Peyer's patch (tissue), 4 donors: ENCODE results near the gene CCPG1. TPM values are rescaled to one million over a fixed set of nuclear protein-coding genes. Genes with fewer than 3 reads are reported as not detected.

ENCODE experiments used
- DNase-seq, 3 donors: peaks; one replicate each; pipeline ENCODE4 v3.0.0-alpha.2; 2017 to 2019
- H3K27ac ChIP-seq, 4 donors: fragments of 200-600 bp; sonication (generic); one replicate each; pipeline ENCODE4 v1.5.1; 2016 to 2019
- H3K27me3 ChIP-seq, 2 donors: fragments of 200-600 bp; sonication (generic); one replicate each; pipeline ENCODE4 v1.5.1; 2019
- H3K36me3 ChIP-seq, 3 donors: fragments of 200-600 bp; sonication (generic); one replicate each; pipeline ENCODE4 v1.5.1; 2016 to 2019
- H3K4me1 ChIP-seq, 4 donors: fragments of 200-600 bp; sonication (generic); one replicate each; pipeline ENCODE4 v1.5.1; 2016 to 2019
- H3K4me3 ChIP-seq, 4 donors: fragments of 200-600 bp; sonication (generic); 1 replicate in 3 of 4; 2 replicates in 1 of 4; pipeline ENCODE4 v1.5.1; 2016 to 2019; ENCODE audit warnings: mild to moderate bottlenecking in 1 of 4
- H3K9me3 ChIP-seq, 4 donors: fragments of 200-600 bp; sonication (generic); one replicate each; pipeline ENCODE4 v1.5.1; 2016 to 2019; ENCODE audit warnings: mild to moderate bottlenecking in 1 of 4
- CTCF ChIP-seq, 6 experiments: fragments of 450-650 bp in 4 of 6; fragments of 200-600 bp in 2 of 6; sonication (generic) in 1 of 6; IDR thresholded peaks; one replicate each; pipeline ENCODE4 v1.5.1; 2017 to 2019; ENCODE audit warnings: antibody characterized with exemption in 6 of 6, mild to moderate bottlenecking in 3 of 6, moderate library complexity in 1 of 6
- POLR2A ChIP-seq, 2 donors: fragments of 450-650 bp; IDR thresholded peaks; one replicate each; pipeline ENCODE4 v1.5.1; 2017; ENCODE audit warnings: antibody characterized with exemption in 2 of 2, mild to moderate bottlenecking in 2 of 2, moderate library complexity in 2 of 2
- total RNA-seq, 4 donors: library from RNA; depleted of rRNA; stranded (reverse); fragments of >200 nt; gene quantifications; one replicate each; pipeline ENCODE4 v1.1.0, GENCODE V29; 2016

The CCPG1 gene
- total RNA-seq, 4 donors from 2014 or later: 24.8 to 36.3 (median 29.5) TPM

GRCh38 chr15:55348281-55348778, 59.8 kb downstream of the CCPG1 start:
- Histone ChIP-seq H3K27me3 (no peaks in the 10 kb centered on the region), H3K27ac (no peak overlapping the region), H3K36me3 (peaks cover 0 to 7% (median 0%) of the 10 kb centered on the region in 3 donors), H3K4me1 (no peaks in the 10 kb centered on the region), H3K9me3 (no peaks in the 10 kb centered on the region), H3K4me3 (no peak overlapping the region)
- no peak for DNase-seq
- TF ChIP-seq CTCF (IDR thresholded peaks at IDR 0.05) (no peak), POLR2A (IDR thresholded peaks at IDR 0.05) (no peak)

GRCh38 chr15:55344206-55344605, 64.0 kb downstream of the CCPG1 start:
- no peaks in the 10 kb centered on the region for H3K4me1 ChIP-seq
- no peaks in the 10 kb centered on the region for H3K27me3 ChIP-seq
- no peak for TF ChIP-seq CTCF (IDR thresholded peaks at IDR 0.05)
- no peak for TF ChIP-seq POLR2A (IDR thresholded peaks at IDR 0.05)
- no peak overlapping the region for H3K4me3 ChIP-seq
- no peaks in the 10 kb centered on the region for H3K9me3 ChIP-seq
- no peak for DNase-seq
- H3K36me3 ChIP-seq: peaks cover 0 to 10% (median 0%) of the 10 kb centered on the region in 3 donors
- H3K27ac ChIP-seq: no peak overlapping the region

DNA sequence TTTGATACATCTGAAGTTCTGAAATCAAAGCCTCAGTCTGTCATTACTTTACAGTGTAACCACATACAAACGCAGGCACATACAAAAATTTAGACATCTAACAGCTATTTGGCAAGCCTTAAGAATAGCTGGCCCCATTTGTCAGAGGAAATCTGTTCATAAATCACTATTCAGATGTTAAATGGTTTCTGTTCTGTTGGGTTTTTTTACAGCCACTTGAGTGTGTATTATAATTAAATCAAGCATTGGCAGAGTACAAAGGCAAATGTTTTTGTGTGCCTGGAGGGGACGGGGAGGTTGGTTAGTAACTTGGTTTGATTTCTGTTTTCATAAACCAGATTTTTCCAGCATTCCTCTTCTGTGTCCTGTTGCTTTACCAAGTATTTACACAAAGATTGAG, 65.0 kb downstream of the CCPG1 start:
- DNase-seq: no peak
- Histone ChIP-seq H3K36me3 (peaks cover 0 to 10% (median 0%) of the 10 kb centered on the region in 3 donors), H3K27ac (no peak overlapping the region), H3K4me1 (no peaks in the 10 kb centered on the region), H3K9me3 (no peaks in the 10 kb centered on the region), H3K27me3 (no peaks in the 10 kb centered on the region), H3K4me3 (no peak overlapping the region)
- TF ChIP-seq POLR2A (IDR thresholded peaks at IDR 0.05): no peak

DNA sequence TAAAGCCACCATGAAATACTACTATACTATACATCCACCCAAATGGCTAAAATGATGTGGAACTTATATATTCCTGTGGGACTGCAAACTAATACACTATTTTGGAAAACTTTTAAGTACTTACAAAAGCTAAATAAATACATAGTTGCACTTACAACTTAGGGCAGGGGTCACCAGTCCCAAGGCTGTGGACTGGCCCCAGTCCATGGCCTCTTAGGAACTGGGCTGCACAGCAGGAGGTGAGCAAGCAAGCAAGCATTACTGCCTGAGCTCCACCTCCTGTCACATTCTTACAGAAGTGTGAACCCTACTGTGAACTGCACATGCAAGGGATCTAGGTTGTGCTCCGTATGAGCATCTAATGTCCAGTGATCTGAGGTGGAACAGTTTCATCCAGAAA, 71.0 kb downstream of the CCPG1 start:
- Histone ChIP-seq H3K4me1 (no peaks in the 10 kb centered on the region), H3K9me3 (no peaks in the 10 kb centered on the region), H3K27me3 (no peaks in the 10 kb centered on the region), H3K4me3 (no peak overlapping the region), H3K36me3 (peaks cover 0 to 31% (median 0%) of the 10 kb centered on the region in 3 donors), H3K27ac (no peak overlapping the region)
- no peak for TF ChIP-seq POLR2A (IDR thresholded peaks at IDR 0.05)
- no peak for TF ChIP-seq CTCF (IDR thresholded peaks at IDR 0.05)
- DNase-seq: no peak

DNA sequence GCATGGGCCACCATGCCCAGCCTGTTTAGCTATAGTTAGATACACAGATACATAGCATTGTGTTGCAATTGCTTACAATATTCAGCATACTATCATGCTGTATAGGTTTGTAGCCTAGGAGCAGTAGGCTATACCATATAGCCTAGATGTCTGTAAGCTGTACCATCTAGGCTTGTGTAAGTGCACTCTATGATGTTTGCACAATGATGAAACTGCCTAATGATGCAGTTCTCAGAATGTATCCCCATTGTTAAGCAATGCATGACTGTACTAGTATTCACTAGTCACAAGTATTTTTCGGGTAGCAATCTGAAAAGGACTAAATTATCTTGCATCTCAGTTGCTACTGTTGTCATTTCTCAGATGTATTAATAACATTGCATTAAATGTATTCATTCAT, 73.2 kb downstream of the CCPG1 start:
- no peak for DNase-seq
- no peaks in the 10 kb centered on the region for H3K4me1 ChIP-seq
- H3K36me3 ChIP-seq: peaks cover 0 to 43% (median 0%) of the 10 kb centered on the region in 3 donors
- no peak overlapping the region for H3K4me3 ChIP-seq
- no peaks in the 10 kb centered on the region for H3K27me3 ChIP-seq
- TF ChIP-seq CTCF (IDR thresholded peaks at IDR 0.05): no peak
- H3K27ac ChIP-seq: no peak overlapping the region
- H3K9me3 ChIP-seq: no peaks in the 10 kb centered on the region

- Histone ChIP-seq H3K27ac (no peak overlapping the region), H3K36me3 (peaks cover 0 to 44% (median 0%) of the 10 kb centered on the region in 3 donors), H3K27me3 (no peaks in the 10 kb centered on the region), H3K4me1 (no peaks in the 10 kb centered on the region), H3K4me3 (no peak overlapping the region), H3K9me3 (no peaks in the 10 kb centered on the region)
- DNase-seq: no peak
- TF ChIP-seq POLR2A (IDR thresholded peaks at IDR 0.05) (no peak), CTCF (IDR thresholded peaks at IDR 0.05) (no peak)
Observed at GRCh38 chr15:55334371-55334770, 73.8 kb downstream of the CCPG1 start.
